HG03342 (cell line): ENCODE data around the gene POLR3B.

ENCODE experiments used
- ATAC-seq: cut with Tn5 transposase; IDR thresholded peaks from one replicate; pipeline ENCODE4 v1.9.1; 2021; ENCODE audit warnings: mild to moderate bottlenecking, moderate library complexity; ENCODE audit not compliant: unreplicated experiment

Gene POLR3B

DNA sequence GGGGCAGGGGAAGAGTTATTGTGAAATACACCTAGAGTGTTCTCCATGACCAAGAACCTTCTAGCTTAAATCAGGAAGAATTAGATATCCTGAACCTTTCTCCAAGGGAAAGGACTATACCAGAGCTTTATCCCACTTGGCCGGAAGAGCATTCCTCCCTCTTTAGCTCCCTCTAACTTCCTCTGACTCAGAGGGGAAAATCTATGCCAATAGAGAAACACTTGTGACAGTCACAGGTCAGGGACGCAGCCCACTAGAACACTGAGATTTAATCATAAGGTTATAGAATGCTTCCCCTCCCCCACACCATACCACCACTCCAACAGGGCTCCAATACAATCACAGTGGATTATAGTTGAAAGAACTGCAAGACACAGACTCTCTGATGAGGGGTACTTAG lies 169.8 kb downstream of the POLR3B start:
- ATAC-seq = no peak

DNA sequence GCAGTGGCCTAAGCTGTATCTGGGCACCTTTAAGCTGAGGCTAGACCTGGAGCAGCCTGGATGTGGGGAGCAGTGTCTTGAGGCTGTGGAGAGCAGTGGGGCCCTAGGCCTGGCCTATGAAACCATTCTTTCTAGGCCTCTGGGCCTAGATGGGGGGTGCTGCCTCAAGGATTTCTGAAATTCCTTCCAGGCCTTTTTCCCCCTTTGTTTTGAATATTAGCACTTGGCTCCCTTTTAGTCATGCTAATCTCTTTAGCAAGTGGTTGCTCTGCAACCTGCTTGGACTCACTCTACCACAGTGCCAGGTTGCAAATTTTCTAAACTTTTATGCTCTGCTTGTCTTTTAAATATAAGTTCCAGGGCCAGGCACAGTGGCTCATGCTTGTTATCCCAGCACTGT lies 183.7 kb downstream of the POLR3B start:
- no peak for ATAC-seq

DNA sequence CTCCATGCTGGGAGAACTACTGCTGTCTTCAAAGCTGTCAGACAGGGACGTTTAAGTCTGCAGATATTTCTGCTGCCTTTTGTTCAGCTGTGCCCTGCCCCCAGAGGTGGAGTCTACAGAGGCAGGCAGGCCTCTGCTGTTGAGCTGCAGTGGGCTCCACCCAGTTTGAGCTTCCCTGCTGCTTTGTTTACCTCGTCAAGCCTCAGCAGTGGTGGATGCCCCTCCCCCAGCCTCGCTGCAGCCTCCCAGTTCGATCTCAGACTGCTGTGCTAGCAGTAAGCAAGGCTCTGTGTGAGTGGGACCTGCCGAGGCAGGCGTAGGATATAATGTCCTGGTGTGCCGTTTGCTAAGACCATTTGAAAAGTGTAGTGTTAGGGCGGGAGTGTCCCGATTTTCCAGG lies 193.9 kb downstream of the POLR3B start:
- no peak for ATAC-seq

DNA sequence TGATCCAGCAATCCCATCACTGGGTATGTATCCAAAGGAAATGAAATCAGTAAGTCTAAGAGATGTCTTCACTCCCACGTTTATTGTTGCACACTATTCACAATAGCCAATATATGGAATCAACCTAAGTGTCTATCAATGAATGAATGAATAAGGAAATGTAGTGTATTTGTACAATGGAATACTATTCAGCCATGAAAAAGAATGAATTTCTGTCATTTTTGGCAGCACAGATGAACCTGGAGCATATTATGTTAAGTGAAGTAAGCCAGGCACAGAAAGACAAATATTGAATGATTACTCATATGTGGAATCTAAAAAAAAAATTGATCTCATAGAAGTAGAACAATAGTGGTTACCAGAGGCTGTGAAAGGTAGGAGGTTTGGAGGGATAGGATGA lies 194.7 kb downstream of the POLR3B start:
- no peak for ATAC-seq
